ENCODE results near the gene AK9.
A peak's percentile ranks its signal among the peaks of the same experiment; 100 is the strongest.
"Not testable (repeated sequence)": the region's sequence is repeated elsewhere in the genome, so short reads cannot be mapped to it uniquely, and the experiment has no call there.

Gene AK9

DNA sequence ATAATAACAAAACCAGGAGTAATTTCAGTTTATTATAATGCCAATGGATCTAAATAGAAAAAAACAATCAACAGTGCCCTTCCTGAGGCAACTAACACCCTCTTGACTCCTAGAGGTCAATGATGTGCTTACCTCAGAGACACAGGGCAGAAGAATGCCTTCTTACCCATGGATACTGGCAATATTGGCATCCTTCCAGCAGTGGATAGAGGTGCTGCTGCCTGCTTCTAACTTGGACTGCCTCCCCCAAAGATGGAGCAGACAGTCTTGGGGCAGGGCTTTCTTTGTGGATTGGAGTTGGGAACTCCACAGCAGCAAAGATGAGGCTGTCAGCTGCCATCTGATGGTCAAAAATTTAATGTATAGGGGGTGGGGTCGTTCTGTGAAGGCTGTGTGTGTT lies 78.7 kb downstream of the AK9 start:
- DNase-seq, result no peak

DNA sequence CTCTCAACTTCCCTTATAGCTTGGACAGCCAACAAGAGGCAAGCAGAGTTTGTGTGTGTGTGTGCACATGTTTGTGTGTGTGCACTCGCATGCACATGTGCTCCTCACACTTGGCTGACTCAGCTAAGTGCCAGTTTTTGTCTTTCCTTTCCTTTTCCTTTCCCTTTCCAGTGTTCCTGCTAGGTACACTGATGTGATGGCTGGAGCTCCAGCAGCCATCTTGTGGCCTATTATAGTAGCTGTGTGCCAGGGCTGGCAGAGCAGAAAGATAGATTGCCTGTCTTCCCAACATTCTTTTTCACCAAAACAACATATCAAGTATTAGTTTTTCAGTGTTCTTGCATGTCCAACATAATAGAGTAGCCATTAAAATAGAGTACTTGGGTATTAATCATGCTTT lies 79.5 kb downstream of the AK9 start:
- DNase-seq, result no peak

DNA sequence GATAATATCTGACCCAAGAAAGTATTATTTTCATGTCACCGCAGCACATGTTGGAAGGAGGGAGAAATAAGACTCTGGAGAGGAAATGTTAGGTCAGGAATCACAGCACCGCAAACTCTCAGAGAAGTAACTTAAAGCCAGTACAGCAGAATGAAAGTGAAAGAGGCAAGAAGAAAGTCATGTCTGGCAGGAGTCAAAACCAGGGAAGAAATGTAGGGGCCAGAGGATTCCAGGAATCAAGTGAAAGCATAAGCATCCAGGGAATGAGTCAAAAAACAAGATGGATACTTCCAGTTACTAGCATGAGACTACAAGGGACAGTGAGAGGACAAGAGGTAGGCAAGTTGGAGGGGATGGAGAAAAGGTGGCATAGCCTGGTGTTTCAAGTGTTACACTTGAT lies 80.4 kb downstream of the AK9 start:
- no peak for DNase-seq

DNA sequence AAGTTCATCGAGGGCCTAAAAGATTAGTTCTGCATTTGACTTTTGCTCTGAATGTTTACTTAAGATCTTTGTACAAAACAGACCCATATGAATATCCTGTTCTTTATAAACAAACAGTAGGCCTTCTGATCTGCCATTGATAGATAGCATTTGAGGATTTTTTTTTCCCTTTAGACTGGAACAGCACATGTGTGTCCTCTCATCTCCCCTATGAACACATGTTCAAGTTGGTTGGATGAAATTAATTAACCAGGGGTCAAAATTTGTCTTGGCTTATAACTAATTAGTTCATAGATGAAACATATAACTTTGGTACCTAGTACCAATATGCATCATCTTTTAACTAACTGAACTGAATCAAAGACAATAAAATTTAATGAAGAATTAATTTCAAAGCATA lies 81.3 kb downstream of the AK9 start:
- DNase-seq, result no peak

DNA sequence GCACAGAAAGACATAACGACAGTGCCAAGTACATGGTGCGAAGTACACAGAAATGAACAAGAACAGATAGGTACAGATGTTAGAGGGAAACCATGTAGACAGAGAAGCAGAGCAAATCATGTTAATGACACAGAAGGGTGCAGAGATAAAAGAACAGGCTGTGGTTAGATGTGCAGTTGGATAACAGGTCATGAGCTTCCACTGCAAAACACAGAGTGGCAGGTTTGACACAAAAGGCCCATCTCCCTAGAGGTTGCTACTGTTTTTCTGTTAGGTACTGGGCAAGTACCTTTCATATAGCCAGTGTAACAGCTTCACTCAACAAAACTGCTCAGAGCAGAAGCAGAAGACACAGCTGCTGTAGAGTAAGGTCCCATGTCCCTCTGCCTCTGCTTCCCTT lies 84.6 kb downstream of the AK9 start:
- DNase-seq, result no peak

DNA sequence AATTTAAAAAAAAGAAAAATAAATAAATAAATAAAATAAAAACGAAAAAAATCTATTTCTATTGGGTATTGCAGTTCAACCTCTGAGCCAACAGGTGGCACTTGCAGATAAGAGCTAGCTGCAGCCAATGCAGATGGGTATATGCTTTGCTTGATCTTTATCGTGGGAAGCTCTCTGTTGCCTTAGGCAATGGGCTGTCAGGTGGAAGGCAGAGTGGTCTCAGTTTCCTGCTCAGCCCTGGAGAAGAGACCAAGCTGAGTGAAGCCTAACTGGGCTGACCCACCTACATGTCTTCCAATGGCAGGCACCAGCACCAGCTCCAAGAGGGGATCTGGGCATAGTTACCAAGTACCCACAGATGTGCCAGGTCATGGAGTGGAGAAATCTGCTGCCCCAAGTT lies 95.0 kb downstream of the AK9 start:
- no peak for DNase-seq

DNA sequence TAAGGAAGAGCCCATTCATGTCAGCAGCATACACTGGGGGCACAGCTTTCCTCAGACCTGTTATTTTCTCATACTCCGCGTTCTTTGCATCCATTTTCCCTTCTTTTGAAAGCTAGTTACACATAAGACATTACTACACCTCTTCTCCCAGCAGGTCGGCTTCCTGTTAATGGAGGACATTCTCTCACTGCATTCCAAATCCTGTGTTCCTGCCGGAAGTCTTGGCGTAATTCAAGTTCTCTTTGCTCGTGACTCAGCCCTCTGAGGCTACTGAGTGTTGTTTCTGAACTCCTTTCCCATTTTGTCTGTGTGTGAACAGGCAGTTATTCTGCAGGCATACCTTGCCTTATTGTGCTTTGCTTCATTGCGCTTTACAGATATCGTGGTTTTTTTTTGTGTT lies 110.5 kb downstream of the AK9 start:
- DNase-seq, result no peak

DNA sequence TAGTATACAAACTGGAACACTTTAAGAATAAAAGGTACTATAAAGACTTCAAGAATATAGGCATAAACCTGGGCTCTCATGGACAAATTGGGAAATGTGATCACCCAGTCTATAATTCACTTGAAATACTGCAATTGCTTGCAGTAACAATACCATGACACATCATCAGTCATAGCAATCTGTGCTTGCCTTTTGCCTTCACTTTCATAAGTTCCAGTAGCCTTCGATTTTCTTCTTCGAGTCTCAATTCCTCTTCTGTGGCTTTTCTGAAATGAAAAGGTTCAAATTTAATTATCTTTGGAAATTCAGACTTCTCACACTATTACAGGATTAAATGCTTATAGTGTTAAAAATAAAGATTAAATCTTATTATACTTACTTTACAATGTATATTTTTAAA lies 111.6 kb downstream of the AK9 start:
- no peak for DNase-seq

DNA sequence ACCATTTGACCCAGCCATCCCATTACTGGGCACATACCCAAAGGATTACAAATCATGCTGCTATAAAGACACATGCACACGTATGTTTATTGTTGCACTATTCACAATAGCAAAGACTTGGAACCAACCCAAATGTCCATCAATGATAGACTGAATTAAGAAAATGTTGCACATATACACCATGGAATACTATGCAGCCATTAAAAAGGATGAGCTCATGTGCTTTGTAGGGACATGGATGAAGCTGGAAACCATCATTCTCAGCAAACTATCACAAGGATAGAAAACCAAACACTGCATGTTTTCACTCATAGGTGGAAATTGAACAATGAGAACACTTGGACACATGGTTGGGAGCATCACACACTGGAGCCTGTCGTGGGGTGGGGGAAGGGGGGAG lies 121.1 kb downstream of the AK9 start:
- not testable (repeated sequence) for DNase-seq

DNA sequence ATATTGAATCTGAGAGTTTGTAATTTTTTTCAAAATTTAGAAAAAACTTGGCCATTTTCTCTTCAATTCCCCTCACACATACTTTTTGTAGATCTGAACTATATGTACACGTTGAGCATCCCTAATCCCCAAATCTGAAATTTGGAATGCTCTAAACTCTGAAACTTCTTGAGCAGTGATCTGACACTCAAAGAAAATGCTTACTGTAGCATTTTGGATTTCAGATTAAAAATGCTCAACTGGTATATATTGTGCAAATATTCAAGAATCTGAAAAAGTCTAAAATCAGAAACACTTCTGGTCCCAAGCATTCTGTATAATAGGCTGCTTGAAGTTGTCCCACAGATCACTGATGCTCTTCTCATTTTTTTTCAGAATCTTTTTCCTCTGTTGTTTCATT lies 129.2 kb downstream of the AK9 start:
- no peak for DNase-seq

DNA sequence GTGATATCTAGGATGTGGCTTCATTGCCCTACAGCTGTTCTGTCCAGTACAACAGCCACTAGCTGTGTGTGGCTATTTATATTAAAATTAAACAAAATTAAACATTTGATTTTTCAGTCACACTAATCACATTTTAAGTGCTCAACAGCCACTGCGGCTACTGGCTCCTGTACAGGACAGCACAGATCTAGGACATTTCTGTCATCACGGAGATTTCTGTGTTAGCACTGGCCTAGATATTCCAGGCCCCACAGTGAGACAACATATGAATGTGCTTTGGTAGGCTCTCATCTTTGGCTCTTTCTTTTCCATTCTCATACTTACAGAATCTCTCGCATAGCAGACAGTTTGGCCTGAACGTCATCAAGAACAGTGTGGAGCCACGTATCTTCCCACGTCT lies 159.6 kb downstream of the AK9 start:
- no peak for DNase-seq

DNA sequence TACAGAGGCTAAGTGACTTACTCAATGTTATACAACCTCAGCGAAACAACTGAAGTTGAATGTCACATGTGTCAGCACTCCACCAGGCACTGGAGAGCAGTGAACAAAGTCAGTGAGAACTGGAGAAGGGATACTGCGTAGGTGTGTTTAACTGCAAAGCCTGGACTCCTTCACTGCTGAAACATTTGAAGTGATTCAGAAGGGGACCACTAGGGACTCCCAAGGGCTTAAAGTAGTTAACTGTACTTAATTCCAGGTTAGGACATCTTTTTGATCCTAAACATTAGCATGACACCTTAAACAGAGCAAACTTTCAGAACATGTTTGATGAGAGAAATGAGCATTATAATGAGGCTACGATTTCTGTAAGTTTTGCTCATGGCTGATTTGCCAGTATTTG lies 163.0 kb downstream of the AK9 start:
- no peak for DNase-seq

DNA sequence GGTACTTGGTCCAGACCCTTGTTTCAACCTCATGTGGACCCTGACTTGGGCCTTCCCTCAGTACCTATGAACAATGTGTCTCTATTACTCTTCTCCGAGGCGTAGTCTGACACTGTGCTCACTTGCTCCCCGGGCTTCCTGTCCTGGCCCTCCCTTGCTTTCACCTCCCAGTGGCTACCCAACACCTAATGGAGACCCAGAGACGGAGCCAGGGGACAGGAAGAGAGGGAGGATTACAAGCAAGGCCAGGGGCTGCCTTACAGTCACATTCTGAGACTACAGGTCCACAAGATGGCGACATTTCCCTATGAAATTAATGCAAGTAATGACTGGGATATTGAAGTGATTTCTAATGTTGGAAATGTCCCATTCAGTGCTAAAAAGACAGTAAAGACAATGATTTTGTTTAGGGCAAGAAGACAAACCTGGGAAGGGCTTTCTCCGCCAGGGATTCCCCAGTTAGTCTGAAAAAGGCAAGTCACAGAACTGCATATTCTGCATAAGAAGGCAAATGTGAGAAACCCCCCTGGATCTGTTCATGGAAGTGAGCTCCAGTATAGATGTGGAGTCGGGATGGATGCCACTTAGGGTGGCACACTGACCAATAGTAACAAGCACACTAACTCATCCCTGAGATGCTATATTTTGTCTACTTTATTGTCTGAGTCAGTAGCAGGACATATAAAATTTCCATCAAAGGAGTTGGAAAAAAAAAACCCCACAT lies 163.9 kb downstream of the AK9 start:
- DNase-seq, result peak; percentile 18

DNA sequence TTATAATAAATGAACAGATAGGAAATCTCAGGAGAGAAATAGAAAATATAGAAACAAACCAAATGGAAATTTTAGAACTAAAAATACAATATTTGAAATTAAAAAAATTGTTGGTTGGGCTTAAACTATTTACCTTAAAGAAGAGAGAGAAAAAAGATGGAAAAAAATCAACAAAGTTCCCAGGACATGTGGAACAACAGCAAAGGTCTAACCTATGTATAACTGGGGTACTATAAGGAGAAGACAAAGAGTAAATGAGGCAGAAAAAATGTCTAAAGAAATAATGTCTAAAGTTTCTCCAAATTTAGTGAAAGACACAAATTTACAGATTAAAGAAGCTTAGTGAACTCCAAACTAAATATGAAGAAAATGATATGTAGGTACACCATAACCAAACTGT lies 166.9 kb downstream of the AK9 start:
- no peak for DNase-seq

DNA sequence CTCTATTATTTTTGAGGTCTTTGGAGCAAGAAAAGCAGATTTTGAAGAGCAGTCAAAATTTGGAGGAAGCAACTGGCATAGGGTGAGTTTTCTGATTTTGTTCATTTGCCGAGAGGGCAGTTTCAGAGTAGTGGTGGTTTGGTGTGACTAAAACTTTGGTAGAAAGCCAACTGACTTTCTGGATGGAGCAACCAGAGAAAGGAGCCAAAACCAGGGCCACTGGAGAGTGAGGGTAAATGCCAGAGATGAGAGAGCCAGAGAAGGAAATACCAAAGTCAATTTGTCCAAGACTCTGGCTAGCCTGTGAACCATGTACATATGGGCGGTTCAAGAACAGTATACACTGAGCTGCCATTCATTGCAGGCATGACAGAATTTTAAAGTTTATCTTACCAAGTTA lies 167.5 kb downstream of the AK9 start:
- no peak for DNase-seq

DNA sequence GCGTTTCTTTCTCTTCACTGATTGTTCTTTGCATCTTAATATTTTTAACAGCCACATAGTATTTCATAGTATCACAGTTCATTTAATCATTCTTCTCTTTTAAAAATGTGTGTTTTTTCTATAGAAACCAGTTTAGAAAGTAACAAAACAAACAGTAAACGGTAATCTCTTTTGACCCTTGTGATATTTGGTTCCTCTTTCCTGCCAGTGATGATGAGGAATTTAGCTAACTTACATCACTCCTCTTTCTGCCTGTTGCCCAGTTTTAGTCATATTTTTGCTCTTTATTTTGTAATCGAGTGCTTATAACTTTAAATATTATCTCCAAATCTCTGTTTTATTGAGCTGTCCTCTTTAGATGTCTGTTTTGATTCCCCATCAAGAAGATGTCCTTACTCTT lies 169.9 kb downstream of the AK9 start:
- DNase-seq, result no peak

DNA sequence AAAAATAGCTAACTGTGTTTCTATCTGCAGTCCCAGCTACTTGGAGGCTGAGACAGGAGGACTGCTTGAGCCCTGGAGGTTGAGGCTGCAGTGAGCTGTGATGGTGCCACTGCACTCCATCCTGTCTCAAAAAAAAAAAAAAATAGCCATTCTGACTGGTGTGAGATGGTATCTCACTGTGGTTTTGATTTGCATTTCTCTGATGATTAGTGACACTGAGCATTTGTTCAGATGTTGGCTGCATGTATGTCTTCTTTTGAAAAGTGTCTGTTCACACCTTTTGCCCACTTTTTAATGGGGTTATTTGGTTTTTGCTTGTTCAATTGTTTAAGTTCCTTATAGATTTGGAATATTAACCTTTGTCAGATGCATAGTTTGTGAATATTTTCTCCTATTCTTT lies 171.4 kb downstream of the AK9 start:
- DNase-seq, result not testable (repeated sequence)

DNA sequence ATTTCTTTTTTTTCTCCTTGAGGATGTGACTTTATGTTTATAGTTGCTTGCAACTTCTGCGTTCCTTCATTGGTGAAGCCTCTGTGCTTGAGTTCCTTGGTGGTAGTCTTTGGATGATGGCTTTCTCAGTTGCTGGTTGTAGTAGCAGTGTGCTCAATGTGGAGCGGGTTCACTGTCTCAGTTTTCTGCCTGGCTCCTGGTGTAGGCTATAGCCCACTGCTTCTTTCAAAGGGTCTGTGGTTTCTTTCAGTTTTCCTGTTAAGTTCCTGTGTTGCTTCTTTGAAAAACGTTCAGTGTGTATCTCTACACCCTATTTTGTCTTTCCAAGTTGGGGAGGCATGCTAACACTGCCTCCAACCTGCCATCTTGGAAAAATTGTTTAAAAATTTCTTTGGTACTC lies 174.1 kb downstream of the AK9 start:
- DNase-seq, result no peak

DNA sequence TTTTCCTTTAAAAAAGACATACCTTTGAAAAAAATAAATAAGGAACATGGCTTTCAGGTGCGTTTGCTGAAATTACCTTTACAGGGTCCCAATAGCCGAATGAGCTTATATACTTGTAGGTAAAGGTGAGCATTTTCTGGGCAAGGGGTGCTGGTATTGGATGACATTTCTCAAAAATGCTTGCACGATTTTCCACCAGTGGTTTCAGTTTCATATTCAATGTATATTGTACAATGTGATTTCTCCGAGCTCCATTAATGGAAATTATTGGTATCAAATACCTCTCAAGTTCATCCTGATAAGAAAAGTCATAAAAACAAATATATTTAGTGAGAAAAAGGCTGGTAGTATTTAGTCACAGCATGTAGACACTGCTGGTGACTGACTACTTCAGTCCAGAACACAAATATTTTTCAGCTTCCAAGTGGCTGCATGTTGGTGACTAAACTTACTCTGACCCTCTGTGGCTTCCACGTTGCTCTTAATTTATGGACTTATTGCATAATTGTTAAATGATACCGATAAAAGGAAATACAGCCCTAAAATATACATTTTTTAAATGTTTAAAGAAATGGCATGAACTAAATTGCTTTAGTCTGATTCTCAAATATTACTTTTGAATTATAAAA lies 175.1 kb downstream of the AK9 start:
- no peak for DNase-seq

DNA sequence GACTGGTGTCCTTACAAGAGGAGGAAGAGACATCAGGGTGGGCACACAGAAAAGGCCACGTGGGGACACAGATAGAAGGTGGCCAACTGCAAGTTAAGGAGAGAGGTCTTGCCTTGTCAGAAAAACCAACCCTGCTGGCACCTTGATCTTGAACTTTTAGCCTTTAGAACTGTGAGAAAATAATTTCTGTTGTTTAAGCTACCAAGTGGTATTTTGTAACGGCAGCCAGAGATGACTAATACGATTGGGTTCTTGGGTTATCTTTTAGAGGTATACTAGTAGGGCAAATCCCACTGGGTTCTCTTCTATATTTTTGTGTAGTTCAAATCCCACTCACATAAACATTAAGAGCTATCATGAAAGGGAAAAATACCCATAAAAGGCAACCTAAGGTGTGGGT lies 176.1 kb downstream of the AK9 start:
- no peak for DNase-seq

DNA sequence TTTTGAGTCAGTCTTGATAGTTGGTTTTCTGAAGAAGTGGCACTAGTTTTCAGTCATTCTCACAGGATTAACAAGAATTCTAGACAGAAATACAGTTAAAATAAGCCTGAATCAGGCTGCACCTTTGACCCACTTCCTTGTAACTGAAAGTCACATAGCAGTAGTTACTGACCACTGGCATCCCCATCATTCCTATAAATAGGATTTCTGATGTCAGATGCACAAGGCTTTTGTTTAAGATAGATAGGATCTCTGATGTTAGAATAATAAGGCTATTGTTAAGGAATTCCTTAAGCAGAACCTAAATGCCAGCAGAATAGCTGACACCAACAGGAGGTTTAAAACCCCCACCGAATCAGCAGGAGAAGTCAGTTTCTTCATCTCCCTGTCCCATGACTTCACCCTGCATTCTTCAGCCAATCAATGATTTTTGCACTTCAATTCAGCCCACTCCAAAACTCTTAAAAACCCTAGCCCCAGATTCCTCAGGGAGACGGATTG lies 177.4 kb downstream of the AK9 start:
- DNase-seq, result no peak

DNA sequence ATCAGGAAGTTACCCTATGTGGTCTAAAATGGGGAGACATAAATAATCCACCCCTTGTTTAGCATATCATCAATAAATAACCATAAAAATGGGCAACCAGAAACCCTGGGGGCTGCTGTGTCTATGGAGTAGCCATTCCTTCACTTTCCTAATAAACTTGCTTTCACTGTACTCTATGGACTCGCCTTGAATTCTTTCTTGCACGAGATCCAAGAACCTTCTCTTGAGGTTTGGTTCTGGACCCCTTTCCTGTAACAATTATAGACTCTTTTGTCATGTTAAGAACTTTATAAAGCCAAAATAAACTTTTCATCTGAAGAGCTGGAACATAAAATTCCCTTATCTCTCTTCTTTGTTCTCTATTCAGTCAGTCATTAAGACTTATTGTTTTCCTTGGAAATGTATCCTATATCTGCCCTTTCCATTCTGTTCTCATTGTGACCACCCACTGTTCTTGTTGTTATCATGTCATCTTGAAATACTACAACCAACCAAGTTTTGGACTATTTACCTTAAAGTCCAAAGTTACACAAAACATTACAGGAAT lies 178.7 kb downstream of the AK9 start:
- no peak for DNase-seq

DNA sequence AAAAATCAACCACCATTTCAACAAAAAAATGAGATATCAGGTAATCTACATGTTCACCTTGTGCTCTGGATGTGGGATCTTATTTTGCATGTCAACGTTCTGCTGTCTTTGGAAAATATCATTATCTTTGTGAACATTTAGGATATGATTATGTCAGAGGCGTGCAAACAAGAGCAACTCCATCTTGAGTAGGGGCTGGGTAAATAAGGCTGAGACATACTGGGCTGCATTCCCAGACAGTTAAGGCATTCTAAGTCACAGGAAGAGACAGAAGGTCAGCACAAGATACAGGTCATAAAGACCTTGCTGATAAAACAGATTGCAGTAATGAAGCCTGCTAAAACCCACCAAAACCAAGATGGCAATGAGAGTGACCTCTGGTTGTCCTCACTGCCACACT lies 179.2 kb downstream of the AK9 start:
- DNase-seq, result no peak

DNA sequence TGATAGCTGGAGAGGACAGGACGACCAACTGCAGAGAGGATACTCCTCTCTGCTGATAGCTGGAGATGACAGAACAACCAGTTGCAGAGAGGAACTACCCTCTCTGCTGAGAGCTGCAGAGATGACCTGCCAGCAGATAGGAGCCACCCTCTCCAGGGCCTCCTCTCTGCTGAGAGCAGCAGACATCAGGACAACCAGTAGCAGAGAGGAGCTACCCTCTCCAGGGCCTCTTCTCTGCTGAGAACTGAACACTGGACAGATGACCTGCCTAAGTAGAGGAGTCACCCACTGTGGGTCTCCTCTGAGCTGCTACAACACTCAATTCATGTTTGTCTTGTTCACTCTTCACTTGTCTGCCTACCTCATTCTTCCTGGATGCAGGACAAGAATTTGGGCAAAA lies 180.6 kb downstream of the AK9 start:
- no peak for DNase-seq

All from GF-D8 (cell line).